CD8-positive, alpha-beta memory T cell (primary cell): ENCODE results near the gene ETS2. TPM values are rescaled to one million over a fixed set of nuclear protein-coding genes. Genes with fewer than 3 reads are reported as not detected.
A peak's percentile ranks its signal among the peaks of the same experiment; 100 is the strongest.

ENCODE experiments used
- CTCF ChIA-PET: fragments of 350-600 bp; sonication (Branson Sonifier 250); formaldehyde crosslinking; loops from one replicate; lab custom pipeline; 2021; ENCODE audit warnings: antibody characterized with exemption; lab: Charles Lee
- POLR2A ChIA-PET: fragments of 350-600 bp; sonication (Branson Sonifier 250); formaldehyde crosslinking; loops from one replicate; lab custom pipeline; 2021; ENCODE audit warnings: antibody characterized with exemption; lab: Charles Lee
- DNase-seq, 5 donors: peaks; one replicate each; pipeline versions ENCODE4 v3.0.0 to v3.0.0-alpha.2; 2020 to 2022; ENCODE audit warnings: mixed read lengths in 1 of 5
- H3K27ac ChIP-seq: one replicate; pipeline ENCODE4 v1.7.0; 2013; ENCODE audit warnings: low read depth, mild to moderate bottlenecking, low read length, moderate library complexity
- H3K27me3 ChIP-seq: 2 replicates; pipeline ENCODE4 v1.7.0; 2013; ENCODE audit warnings: low read length, mild to moderate bottlenecking; ENCODE audit not compliant: insufficient read depth, poor library complexity, severe bottlenecking
- H3K36me3 ChIP-seq: 2 replicates; pipeline ENCODE4 v1.7.0; 2013; ENCODE audit warnings: mild to moderate bottlenecking, low read length, moderate library complexity; ENCODE audit not compliant: insufficient read depth
- H3K4me1 ChIP-seq: 2 replicates; pipeline ENCODE4 v1.7.0; 2013; ENCODE audit warnings: mild to moderate bottlenecking, low read length, moderate library complexity; ENCODE audit not compliant: insufficient read depth
- H3K4me3 ChIP-seq: 2 replicates; pipeline ENCODE4 v1.7.0; 2013; ENCODE audit warnings: mild to moderate bottlenecking, low read length
- H3K9me3 ChIP-seq: 2 replicates; pipeline ENCODE4 v1.7.0; 2013; ENCODE audit warnings: mild to moderate bottlenecking, low read length
- H3K27ac Mint-ChIP-seq, 8 donors: one replicate each; pipeline ENCODE4 v1.8.0; 2020 to 2021; ENCODE audit warnings: mixed read lengths in 8 of 8, mild to moderate bottlenecking in 6 of 8, inconsistent platforms in 3 of 8, moderate library complexity in 3 of 8
- H3K27me3 Mint-ChIP-seq, 2 donors: one replicate each; pipeline ENCODE4 v1.8.0; 2020 to 2021; ENCODE audit warnings: mixed read lengths in 2 of 2, mild to moderate bottlenecking in 1 of 2, moderate library complexity in 1 of 2
- H3K36me3 Mint-ChIP-seq, 3 donors: one replicate each; pipeline ENCODE4 v1.8.0; 2020 to 2021; ENCODE audit warnings: mixed read lengths in 3 of 3, inconsistent platforms in 1 of 3, mild to moderate bottlenecking in 1 of 3
- H3K4me1 Mint-ChIP-seq, 3 donors: one replicate each; pipeline ENCODE4 v1.8.0; 2020 to 2021; ENCODE audit warnings: mixed read lengths in 3 of 3, inconsistent platforms in 1 of 3, mild to moderate bottlenecking in 1 of 3
- H3K4me3 Mint-ChIP-seq, 7 donors: one replicate each; pipeline ENCODE4 v1.8.0; 2020 to 2021; ENCODE audit warnings: mixed read lengths in 7 of 7, mild to moderate bottlenecking in 6 of 7, moderate library complexity in 4 of 7, inconsistent platforms in 2 of 7
- H3K9me3 Mint-ChIP-seq, 5 donors: one replicate each; pipeline ENCODE4 v1.8.0; 2020 to 2022; ENCODE audit warnings: mixed read lengths in 5 of 5, mild to moderate bottlenecking in 3 of 5, moderate library complexity in 2 of 5, inconsistent platforms in 1 of 5
- polyA plus RNA-seq: library from polyadenylated mRNA; unstranded; fragments of 300-500 nt; fragmentation: Illumina TruSeq; gene quantifications from one replicate; pipeline ENCODE4 v1.2.3, GENCODE V29; 2021
- total RNA-seq, 2 experiments: library from RNA; stranded (reverse); gene quantifications; one replicate each; pipeline ENCODE4 v1.2.3, GENCODE V29; 2021

ETS2 gene
- total and polyA plus RNA-seq, 3 experiments from 2014 or later: 9.7 to 39.7 (median 37.9) TPM

GRCh38 chr21:38816400-38816977 lies 10.8 kb downstream of the ETS2 start:
- POLR2A ChIA-PET: no interaction called here

GRCh38 chr21:38817371-38818324 lies 11.9 kb downstream of the ETS2 start:
- CTCF ChIA-PET: no interaction called here
- Mint-ChIP-seq H3K27me3 (no peaks in the 10 kb centered on the region), H3K9me3 (no peaks in the 10 kb centered on the region), H3K27ac (no peak overlapping the region), H3K4me3 (no peak overlapping the region), H3K4me1 (peaks cover 0 to 4% (median 0%) of the 10 kb centered on the region in 3 donors), H3K36me3 (peaks cover 54 to 95% (median 55%) of the 10 kb centered on the region in 3 donors)
- Histone ChIP-seq H3K36me3 (peaks cover 74% of the 10 kb centered on the region), H3K4me1 (no peaks in the 10 kb centered on the region), H3K9me3 (no peaks in the 10 kb centered on the region), H3K27me3 (no peaks in the 10 kb centered on the region), H3K4me3 (no peak overlapping the region), H3K27ac (no peak overlapping the region)
- DNase-seq: no peak
- POLR2A ChIA-PET: no interaction called here

More at GRCh38 chr21:38816400-38816977, 10.8 kb downstream of the ETS2 start:
- Mint-ChIP-seq H3K36me3 (peaks cover 50 to 90% (median 52%) of the 10 kb centered on the region in 3 donors), H3K4me1 (peaks cover 0 to 4% (median 0%) of the 10 kb centered on the region in 3 donors), H3K9me3 (no peaks in the 10 kb centered on the region), H3K4me3 (no peak overlapping the region), H3K27ac (no peak overlapping the region), H3K27me3 (no peaks in the 10 kb centered on the region)
- H3K4me1 ChIP-seq: no peaks in the 10 kb centered on the region
- H3K4me3 ChIP-seq: no peak overlapping the region
- no peak for DNase-seq
- H3K9me3 ChIP-seq: no peaks in the 10 kb centered on the region
- CTCF ChIA-PET: no interaction called here
- H3K27ac ChIP-seq: no peak overlapping the region
- H3K36me3 ChIP-seq: peaks cover 63% of the 10 kb centered on the region
- no peaks in the 10 kb centered on the region for H3K27me3 ChIP-seq

GRCh38 chr21:38818325-38818723 lies 12.6 kb downstream of the ETS2 start:
- Histone ChIP-seq H3K27ac (no peak overlapping the region), H3K36me3 (peaks cover 76% of the 10 kb centered on the region), H3K27me3 (no peaks in the 10 kb centered on the region), H3K4me1 (no peaks in the 10 kb centered on the region), H3K9me3 (no peaks in the 10 kb centered on the region), H3K4me3 (no peak overlapping the region)
- no peaks in the 10 kb centered on the region for H3K9me3 Mint-ChIP-seq
- H3K4me1 Mint-ChIP-seq: peaks cover 0 to 4% (median 0%) of the 10 kb centered on the region in 3 donors
- CTCF ChIA-PET: no interaction called here
- H3K27ac Mint-ChIP-seq: no peak overlapping the region
- H3K4me3 Mint-ChIP-seq: no peak overlapping the region
- no peak for DNase-seq
- no peaks in the 10 kb centered on the region for H3K27me3 Mint-ChIP-seq
- POLR2A ChIA-PET: no interaction called here
- H3K36me3 Mint-ChIP-seq: peaks cover 53 to 95% (median 55%) of the 10 kb centered on the region in 3 donors

GRCh38 chr21:38819051-38819718 lies 13.5 kb downstream of the ETS2 start:
- Mint-ChIP-seq H3K36me3 (peaks cover 59 to 96% (median 62%) of the 10 kb centered on the region in 3 donors), H3K4me3 (no peak overlapping the region), H3K27ac (no peak overlapping the region), H3K4me1 (peaks cover 0 to 4% (median 0%) of the 10 kb centered on the region in 3 donors), H3K27me3 (no peaks in the 10 kb centered on the region), H3K9me3 (no peaks in the 10 kb centered on the region)
- ChIA-PET POLR2A (no interaction called here), CTCF (no interaction called here)
- Histone ChIP-seq H3K4me3 (no peak overlapping the region), H3K36me3 (peaks cover 81% of the 10 kb centered on the region), H3K4me1 (no peaks in the 10 kb centered on the region), H3K9me3 (no peaks in the 10 kb centered on the region), H3K27me3 (no peaks in the 10 kb centered on the region), H3K27ac (no peak overlapping the region)
- DNase-seq: no peak

- Histone ChIP-seq H3K9me3 (no peaks in the 10 kb centered on the region), H3K27me3 (no peaks in the 10 kb centered on the region), H3K36me3 (peaks cover 76% of the 10 kb centered on the region), H3K4me3 (no peak overlapping the region), H3K27ac (no peak overlapping the region), H3K4me1 (no peaks in the 10 kb centered on the region)
- H3K36me3 Mint-ChIP-seq: peaks cover 54 to 95% (median 59%) of the 10 kb centered on the region in 3 donors
- no peak for DNase-seq
- ChIA-PET POLR2A (no interaction called here), CTCF (no interaction called here)
- H3K4me1 Mint-ChIP-seq: peaks cover 0 to 4% (median 0%) of the 10 kb centered on the region in 3 donors
- H3K27me3 Mint-ChIP-seq: no peaks in the 10 kb centered on the region
- H3K4me3 Mint-ChIP-seq: no peak overlapping the region
- H3K9me3 Mint-ChIP-seq: no peaks in the 10 kb centered on the region
- H3K27ac Mint-ChIP-seq: no peak overlapping the region
These were observed 14.0 kb downstream of the ETS2 start for GRCh38 chr21:38819719-38820159.

- POLR2A ChIA-PET: no interaction called here
- H3K27ac ChIP-seq: no peak overlapping the region
- no peaks in the 10 kb centered on the region for H3K27me3 ChIP-seq
- no peaks in the 10 kb centered on the region for H3K4me1 ChIP-seq
- no peak overlapping the region for H3K4me3 ChIP-seq
- CTCF ChIA-PET: interaction anchor here (1.0 kb wide), 1 partner anchor 11 kb away, joined by 3 read pairs; no protein-coding TSS in a partner anchor
- Mint-ChIP-seq H3K36me3 (peaks cover 47 to 88% (median 50%) of the 10 kb centered on the region in 3 donors), H3K27ac (peak overlapping the region in 1 of 8 donors; percentile 22), H3K4me1 (peaks cover 0 to 2% (median 0%) of the 10 kb centered on the region in 3 donors), H3K27me3 (no peaks in the 10 kb centered on the region), H3K4me3 (no peak overlapping the region), H3K9me3 (no peaks in the 10 kb centered on the region)
- H3K9me3 ChIP-seq: no peaks in the 10 kb centered on the region
- no peak for DNase-seq
- H3K36me3 ChIP-seq: peaks cover 70% of the 10 kb centered on the region
These were observed 14.9 kb downstream of the ETS2 start for GRCh38 chr21:38820471-38821239.

GRCh38 chr21:38821248-38821647 lies 15.5 kb downstream of the ETS2 start:
- POLR2A ChIA-PET: no interaction called here
- Histone ChIP-seq H3K4me1 (no peaks in the 10 kb centered on the region), H3K4me3 (no peak overlapping the region), H3K27me3 (no peaks in the 10 kb centered on the region), H3K27ac (no peak overlapping the region), H3K36me3 (peaks cover 68% of the 10 kb centered on the region), H3K9me3 (no peaks in the 10 kb centered on the region)
- no peak overlapping the region for H3K27ac Mint-ChIP-seq
- CTCF ChIA-PET: interaction anchor here (1.0 kb wide), 1 partner anchor 12 kb away, joined by 3 read pairs; no protein-coding TSS in a partner anchor
- peaks cover 0 to under 1% (median 0%) of the 10 kb centered on the region in 5 donors for H3K9me3 Mint-ChIP-seq
- H3K36me3 Mint-ChIP-seq: peaks cover 46 to 85% (median 50%) of the 10 kb centered on the region in 3 donors
- DNase-seq: no peak
- H3K27me3 Mint-ChIP-seq: no peaks in the 10 kb centered on the region
- no peak overlapping the region for H3K4me3 Mint-ChIP-seq
- H3K4me1 Mint-ChIP-seq: peaks cover 0 to 2% (median 0%) of the 10 kb centered on the region in 3 donors
